GM18507 (cell line): ENCODE measurements around the gene SLC8A1.

Experiments
- DNase-seq: peaks from one replicate; pipeline ENCODE4 v3.0.0; 2011; ENCODE audit warnings: low read depth; ENCODE audit not compliant: insufficient read length; ENCODE audit errors: extremely low spot score
- FAIRE-seq: peaks from 2 replicates; lab custom pipeline; 2011; peaks lifted over from hg19 to GRCh38; lab: Jason Lieb, UNC

The SLC8A1 gene

DNA sequence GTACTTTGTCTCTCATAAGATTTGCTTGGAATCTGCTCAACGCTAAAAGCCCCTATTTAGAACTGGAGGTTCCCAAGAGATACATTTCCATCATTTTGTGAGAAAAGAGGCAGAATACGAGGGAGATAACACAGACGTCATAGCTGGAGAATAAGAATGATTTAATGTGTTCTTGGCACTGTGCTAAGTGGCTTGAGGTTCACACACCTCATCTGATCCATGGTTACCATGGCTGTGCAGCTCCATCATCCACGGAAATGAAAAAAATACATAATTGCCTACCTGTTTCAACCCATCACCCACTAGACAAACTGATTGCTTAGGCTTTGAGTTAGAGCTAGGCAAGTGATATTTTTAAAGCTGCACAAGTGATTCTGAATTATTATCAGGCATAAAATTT lies 227.6 kb downstream of the SLC8A1 start:
- FAIRE-seq (no peak), DNase-seq (no peak)

DNA sequence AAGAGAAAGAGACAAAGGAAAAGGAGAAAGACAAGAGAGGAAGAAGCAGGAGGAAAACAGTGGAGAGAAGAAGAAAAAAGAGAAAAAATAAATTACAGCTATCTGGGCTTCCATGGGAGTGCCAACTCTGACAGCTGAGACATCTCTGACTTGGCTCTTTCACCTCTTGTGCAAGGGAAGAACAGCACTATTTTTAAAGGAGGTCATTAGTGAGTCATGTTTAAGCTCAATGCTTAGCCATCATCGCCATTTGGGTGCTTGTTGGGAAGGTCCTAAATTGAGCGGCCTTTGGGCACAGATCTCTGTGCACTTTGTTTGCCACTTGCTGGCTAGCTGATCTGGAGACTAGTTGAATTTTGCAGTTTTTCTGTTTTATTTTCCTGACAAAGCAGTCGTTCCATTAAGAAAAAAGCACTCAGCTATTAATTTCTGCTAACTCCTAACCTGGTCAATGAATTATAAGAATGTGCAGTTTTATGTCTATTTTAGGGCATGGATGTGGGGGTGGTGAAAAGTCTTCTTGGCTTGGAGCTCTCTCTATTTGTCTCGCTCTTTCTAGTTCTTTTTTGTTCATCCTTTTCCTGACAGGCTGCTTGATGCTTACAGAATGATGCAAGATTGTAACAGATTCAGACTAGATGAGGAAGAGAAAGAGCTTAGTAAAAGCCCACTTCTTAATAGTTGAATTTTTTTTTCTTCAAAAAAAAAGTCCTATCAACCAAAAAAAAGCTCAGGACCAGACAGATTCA lies 231.5 kb downstream of the SLC8A1 start:
- FAIRE-seq: no peak

GRCh38 chr2:40219141-40219540 lies 232.7 kb downstream of the SLC8A1 start:
- FAIRE-seq (no peak), DNase-seq (no peak)

More for the DNA sequence above, 231.5 kb downstream of the SLC8A1 start:
- no peak for DNase-seq

DNA sequence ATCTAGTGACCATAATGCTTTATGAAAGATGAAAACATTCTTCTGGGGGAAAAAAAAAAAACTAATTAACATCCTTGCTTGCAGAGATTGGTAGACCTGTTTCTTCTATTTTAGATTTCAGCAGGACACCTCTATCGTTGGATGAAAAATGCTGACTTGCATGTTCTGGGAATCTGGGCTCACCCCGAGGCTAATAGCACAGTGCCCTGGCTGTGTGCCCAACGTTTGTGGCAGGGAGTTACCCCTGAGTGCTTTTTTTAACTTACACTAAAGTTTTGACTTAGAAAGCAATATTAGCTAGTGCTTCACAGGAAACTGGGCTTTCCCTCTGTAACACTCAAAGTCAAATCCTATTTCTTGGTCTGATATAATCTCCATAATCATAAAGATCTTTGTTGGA lies 233.2 kb downstream of the SLC8A1 start:
- DNase-seq (no peak), FAIRE-seq (no peak)

DNA sequence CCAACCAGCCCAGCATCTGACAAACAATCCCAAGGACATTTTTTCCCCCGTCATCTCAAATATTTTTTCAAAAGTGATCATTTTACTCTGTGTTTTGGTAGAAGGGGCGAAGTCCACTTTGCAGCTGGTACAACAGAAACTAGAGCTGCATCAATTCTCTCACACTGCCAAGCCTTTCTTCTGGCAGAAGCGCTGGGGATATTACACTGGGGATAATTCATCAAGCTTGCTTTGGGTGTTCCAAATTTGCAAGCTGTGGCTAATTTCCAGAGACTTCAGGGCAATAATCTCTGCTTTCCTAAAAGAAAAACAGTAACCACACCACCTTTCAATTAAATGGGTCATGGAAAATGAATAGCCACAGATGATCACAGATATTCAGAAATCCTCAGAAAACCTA lies 238.3 kb downstream of the SLC8A1 start:
- FAIRE-seq: no peak
- DNase-seq: no peak

- no peak for FAIRE-seq
Measured at GRCh38 chr2:40213071-40213470, 238.8 kb downstream of the SLC8A1 start.

DNA sequence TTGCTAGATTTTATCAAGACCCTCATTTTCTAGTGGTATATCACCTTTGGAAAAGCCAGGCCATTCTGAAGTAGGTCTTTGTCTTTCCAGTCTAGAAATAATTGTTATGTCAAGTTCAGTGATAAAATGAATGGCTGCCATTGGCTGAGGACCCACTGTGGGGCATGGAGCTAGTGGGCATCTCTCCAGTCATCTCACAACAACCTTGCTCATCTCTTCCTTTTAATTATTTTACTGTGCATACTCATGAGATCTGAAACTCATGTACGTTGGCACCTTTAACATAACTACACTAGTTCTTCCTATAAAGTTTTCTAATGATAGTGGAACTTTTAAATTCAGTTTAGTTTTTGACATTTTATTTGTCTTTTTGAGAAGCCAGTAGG lies 240.9 kb downstream of the SLC8A1 start:
- no peak for FAIRE-seq
- no peak for DNase-seq

More at GRCh38 chr2:40213071-40213470, 238.8 kb downstream of the SLC8A1 start:
- no peak for DNase-seq

DNA sequence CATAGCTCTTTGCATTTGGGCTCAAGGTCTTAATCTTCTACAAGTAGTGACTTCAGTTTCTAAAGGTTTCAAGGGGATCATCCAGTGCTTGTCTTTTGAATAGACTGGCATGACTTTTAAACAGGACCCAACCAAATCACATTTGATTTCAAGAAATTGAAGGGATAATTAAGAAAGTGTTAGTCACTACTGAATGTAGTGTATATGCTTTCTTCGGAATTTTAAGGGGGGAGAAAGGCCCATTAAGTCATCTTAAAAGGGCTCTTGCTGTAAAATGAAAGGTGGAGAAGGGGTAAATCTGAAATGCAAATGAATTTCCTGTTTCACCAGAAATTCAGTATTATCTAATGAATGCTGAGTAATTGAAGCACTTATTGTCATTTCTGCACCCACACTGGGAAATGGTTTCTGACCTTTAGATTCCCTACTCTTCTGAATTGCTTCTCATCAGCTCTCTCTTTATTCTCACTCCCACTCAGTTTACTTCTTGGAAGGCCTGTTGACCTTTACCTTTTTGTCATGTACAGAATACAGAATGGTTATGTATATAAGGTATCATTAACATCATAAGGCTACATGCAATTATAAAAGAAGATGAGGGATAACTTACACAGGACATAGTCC lies 241.4 kb downstream of the SLC8A1 start:
- DNase-seq (no peak), FAIRE-seq (no peak)

DNA sequence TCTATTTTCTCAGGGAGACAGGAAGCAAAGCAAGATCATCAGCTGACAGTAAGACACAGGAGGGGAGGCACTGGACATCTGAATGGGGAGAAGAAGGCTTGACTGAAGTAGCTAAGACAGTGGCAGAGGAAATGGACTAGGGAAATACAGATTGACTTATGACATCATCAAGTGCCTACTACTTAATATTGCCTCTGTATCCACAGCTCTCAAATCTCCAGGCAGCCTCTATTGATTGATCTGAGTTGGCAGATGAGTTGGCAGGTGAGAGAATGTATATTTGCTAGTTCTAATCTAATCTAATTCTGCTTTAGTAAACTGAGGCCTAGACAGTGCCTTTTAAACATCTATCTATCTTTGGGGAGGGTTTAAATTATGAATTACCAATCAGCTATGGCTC lies 242.1 kb downstream of the SLC8A1 start:
- no peak for FAIRE-seq

GRCh38 chr2:40208463-40208862 lies 243.4 kb downstream of the SLC8A1 start:
- DNase-seq (no peak), FAIRE-seq (no peak)

More for the DNA sequence above, 242.1 kb downstream of the SLC8A1 start:
- DNase-seq: no peak

DNA sequence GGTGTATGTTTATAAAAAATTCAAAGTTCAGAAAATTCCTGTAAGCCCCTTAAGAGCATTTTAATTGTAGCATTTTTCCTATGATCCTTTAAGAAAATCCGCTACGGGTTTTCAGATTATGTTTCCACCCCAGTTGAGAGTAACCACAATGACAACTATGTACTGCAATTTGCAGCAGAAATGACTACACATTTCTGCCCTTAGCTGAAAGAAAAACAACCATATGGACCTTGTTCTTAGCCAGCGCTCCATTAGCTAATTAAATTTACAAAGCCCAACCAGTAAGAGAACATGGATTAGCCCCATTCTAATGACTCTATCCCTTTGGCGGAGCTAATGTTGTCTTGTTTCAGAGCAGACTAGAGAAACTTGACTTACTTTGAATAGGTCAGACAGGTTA lies 247.6 kb downstream of the SLC8A1 start:
- no peak for FAIRE-seq
- DNase-seq: no peak

- FAIRE-seq (no peak), DNase-seq (no peak)
Measured at GRCh38 chr2:40202798-40203400, 249.0 kb downstream of the SLC8A1 start.

- FAIRE-seq (no peak), DNase-seq (no peak)
Measured at GRCh38 chr2:40201425-40201824, 250.5 kb downstream of the SLC8A1 start.

GRCh38 chr2:40200366-40200915 lies 251.4 kb downstream of the SLC8A1 start:
- FAIRE-seq (no peak), DNase-seq (no peak)

DNA sequence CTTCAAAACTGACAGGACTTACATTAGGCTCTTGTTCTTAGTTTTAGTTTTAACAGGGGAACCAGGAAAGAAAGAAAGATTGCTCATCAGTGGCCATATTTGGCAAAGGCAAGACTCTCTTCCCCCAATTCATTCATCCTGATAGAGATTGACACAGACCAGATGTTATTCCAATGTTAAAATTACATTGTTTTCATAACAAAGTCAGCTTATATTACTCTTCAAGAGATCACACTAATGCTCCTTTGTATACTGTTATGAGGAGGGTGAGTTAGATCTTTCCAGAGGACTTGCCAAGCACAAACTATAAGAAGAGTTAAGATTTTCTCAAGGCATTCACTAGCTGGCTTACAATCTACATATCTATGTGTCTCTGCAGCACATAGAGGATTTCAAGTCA lies 252.1 kb downstream of the SLC8A1 start:
- no peak for DNase-seq
- no peak for FAIRE-seq

DNA sequence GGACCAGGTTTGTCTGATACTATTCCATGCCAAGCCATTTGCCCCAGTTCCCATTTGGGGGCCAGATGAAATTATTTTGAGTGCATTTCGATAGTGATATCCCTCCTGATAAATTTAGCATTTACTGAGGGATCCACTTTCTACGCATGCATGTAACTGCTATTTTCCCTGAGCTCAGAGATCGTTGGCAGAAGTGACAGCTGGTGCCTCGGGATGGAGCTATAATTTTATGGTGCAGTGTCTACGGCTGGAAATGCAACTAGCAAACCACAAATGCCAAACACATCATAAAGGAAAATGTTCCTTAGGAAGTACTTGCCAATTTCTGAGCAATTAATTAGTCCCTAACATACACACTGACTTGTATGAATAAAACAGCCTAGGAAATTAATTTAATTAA lies 254.8 kb downstream of the SLC8A1 start:
- FAIRE-seq (no peak), DNase-seq (no peak)

DNA sequence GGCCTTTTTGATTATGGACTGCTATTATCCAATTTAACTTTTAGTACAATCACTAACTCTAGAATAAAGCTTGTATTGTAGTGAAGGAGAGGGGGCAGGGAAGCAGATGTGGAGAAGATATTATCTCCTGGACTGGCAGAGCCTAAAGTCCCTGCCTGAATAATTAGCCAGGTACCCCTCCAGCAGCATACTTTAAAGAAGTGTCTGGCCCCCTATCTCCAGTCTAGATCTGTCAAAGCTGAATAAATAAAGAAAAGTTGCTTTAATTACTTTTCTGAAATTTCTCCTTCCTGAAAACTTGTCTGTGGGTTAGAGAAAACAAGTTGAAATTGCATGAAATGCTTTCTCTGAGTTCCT lies 258.2 kb downstream of the SLC8A1 start:
- FAIRE-seq: no peak
- DNase-seq: no peak

- FAIRE-seq (no peak), DNase-seq (no peak)
Measured at GRCh38 chr2:40192864-40193669, 258.8 kb downstream of the SLC8A1 start.

DNA sequence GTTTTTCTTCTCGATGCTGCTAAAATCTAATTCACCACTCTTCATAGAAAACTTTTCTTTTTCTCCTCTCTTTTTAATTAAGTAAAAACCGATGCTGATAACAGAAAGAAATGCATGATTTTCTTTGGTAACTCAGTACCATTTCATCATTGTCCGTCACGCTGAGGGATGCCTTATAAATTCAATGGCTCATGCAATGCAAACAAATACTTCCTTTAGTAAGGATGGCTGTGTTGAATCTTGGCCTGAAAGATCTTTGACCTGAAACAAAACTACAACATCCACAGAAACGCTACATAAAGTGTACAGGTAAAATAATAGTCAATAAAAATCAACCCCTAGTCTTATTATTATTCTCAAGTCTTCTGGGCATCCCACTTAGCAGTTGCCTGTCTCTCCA lies 261.4 kb downstream of the SLC8A1 start:
- no peak for FAIRE-seq

GRCh38 chr2:40189881-40190280 lies 262.0 kb downstream of the SLC8A1 start:
- no peak for DNase-seq
- FAIRE-seq: no peak

More for the DNA sequence above, 261.4 kb downstream of the SLC8A1 start:
- DNase-seq: no peak
